GM19240 (cell line): ENCODE results near the gene ZBTB24.

Source experiments
- DNase-seq: peaks from one replicate; pipeline ENCODE4 v3.0.0; 2011; ENCODE audit warnings: low spot score; ENCODE audit not compliant: insufficient read length

Gene ZBTB24

DNA sequence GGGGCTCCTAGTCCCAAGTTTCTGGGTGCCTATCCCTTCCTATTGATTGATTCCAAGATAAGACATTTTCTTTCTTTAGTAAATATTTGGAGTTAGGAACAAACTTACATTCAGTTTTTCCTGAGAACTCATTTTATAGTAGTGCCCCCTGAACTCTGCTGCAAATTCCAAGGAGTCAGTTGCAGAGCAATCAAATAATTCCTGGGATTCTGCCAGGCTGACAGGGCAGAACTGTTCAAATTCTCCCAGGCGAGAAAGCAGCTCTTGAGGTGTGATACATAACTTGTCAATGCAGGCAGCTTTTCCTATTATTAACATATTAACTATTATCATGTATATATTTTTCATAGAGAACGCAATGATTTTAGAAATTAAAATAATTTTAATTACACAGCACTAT is 15.9 kb upstream of the ZBTB24 start:
- DNase-seq, result no peak

GRCh38 chr6:109498052-109498451 is 15.0 kb upstream of the ZBTB24 start:
- no peak for DNase-seq

DNA sequence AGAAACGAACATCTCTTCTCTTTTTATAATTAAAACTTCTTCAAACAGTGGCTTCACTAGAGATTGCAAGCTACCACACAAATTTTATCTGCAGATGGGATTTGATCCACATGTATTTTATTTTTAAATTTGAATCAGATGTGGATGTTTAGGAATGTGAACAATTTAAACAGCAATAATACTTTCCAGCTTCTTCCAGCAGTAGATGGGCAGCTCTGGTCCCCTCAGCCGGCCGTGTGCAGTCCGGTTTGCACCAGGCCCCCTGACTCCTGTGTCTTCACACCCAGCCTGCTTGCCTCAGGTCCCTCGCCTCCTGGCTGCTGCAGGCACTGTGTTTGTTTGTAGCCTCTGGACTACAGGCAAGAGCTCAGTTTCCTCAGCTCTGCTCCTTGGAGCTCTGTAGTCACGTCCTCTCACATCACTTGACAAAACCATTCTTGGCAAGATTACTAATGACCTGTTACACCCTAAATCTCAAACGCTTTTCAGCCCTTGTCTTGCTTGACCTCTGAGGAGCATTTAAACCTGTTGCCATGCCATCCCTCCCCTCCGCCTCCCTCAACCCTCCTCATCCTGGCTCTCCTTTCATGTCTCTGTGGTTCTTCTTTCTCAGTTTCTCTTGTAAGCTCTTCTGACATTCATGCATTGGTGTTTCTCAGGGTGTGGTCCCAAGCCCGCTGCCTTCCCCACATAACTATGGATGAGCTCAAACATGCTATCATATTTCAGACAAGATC is 13.2 kb upstream of the ZBTB24 start:
- no peak for DNase-seq

- no peak for DNase-seq
Observed at GRCh38 chr6:109493865-109494264, 10.8 kb upstream of the ZBTB24 start.

DNA sequence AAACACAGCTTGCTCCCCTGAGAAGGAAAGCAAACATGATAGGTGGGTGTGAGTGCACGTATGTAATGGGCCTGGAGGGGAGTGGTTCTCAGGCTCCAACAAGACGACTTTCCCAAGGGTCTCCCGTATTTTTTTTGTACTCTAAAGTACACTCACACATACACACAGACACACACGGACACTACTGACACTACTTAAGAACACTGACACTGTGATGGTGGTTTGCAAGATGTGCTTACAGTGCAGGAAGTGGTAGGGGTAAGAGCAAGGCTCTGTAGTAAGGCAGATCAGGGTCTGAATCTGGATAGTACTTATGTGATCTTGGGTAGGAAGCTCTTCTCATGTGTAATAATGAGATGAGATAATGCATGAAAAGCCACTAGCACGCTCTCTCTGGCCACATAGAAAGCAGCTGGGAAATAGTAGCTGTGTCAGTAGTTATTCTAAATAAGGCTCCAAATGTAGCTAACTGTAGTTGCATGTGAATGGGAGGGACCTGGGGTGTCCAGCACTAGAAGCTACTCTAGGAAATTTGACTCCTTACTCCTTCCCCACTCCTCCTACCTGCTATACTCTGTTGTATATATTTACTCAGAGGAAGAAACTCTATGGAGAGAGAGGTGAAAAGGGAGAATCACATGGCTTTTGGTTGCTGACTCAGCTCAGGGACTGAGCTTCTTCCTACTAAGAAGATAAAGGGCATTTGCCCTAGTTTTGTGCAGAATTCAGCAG is 8.4 kb upstream of the ZBTB24 start:
- no peak for DNase-seq

- no peak for DNase-seq
Observed at GRCh38 chr6:109490713-109491112, 7.7 kb upstream of the ZBTB24 start.

GRCh38 chr6:109488001-109488400 is 5.0 kb upstream of the ZBTB24 start:
- no peak for DNase-seq

DNA sequence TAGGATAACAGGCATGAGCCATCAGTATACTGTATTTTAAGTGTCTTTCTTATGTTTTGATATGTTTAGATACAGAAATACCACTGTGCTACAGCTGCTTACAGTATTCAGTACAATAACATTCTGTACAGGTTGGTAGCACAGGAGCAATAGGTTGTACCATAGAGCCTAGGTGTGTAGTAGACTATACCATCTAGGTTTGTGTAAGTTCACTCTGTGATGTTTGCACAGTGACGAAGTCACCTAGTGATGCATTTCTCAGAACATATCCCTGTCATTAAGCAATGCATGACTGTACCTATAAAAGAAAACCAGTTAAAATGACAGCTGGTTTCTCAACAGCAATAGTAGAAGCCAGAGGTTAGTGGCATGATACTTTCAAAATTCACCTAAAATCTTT is 3.0 kb upstream of the ZBTB24 start:
- no peak for DNase-seq

- no peak for DNase-seq
Observed at GRCh38 chr6:109485266-109485935, 2.4 kb upstream of the ZBTB24 start.

GRCh38 chr6:109484122-109484521 is 1.1 kb upstream of the ZBTB24 start:
- no peak for DNase-seq

- DNase-seq, result no peak
Observed at GRCh38 chr6:109483735-109484057, 677 bp upstream of the ZBTB24 start.

GRCh38 chr6:109480993-109481480 is 2.0 kb downstream of the ZBTB24 start:
- no peak for DNase-seq

DNA sequence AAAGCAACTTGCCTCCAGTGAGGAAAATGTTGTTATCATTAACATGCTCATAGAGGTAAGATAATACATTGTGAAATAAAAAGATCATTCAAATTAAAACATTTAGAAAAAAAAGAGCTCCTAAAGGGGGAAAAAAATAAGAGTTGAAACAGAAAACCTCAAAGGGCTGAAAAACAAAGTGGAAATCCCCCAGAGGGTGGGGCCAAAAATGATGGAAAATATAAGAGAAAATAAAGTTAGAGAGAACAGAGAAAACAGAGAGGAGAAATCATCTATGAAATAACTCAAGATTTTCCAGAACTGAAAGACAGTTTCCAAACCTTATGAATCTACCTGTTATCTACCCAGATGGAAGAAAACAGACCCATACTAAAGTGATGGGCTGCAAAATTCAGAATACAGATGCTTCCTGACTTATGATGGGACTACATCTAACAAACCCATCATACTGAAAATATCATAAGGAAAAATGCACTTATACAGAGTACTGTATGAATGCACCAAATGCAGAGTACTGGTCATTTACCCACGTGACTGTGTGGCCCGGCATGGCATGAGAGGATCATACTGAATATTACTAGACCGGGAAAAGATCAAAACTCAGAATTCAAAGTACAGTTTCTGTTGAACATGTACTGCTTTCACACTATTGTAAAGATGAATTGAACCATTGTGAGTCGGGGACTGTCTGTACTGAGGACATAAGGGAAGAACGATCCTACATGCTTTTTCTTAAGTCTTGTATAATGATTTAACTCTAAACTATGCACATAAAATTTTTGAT is 4.0 kb downstream of the ZBTB24 start:
- no peak for DNase-seq

DNA sequence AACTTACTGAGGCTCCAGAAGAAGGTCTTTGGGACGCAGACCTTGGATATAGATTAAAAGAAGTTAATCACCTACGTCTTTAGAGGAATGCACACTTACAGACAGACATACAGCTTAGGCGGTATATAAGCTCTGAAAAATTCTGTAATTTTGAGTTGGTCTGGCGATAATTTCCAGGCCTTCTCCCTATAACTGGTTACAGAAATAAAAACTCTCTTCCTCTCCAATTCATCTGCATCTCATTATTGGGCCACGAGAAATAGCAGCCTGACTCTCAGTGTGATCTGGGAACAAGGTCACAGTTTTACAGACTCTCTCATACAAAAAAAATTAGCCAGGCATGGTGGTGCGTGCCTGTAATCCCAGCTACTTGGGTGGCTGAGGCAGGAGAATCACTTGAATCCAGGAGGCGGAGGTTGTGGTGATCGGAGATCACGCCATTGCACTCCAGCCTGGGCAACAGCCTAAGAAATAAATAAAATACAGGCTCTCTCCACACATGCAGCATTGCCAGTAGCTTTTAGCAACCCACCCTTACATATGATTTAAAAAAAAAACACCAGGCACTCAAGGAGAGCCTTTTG is 4.7 kb downstream of the ZBTB24 start:
- DNase-seq, result no peak

- no peak for DNase-seq
Observed at GRCh38 chr6:109477725-109478124, 5.3 kb downstream of the ZBTB24 start.

GRCh38 chr6:109477184-109477583 is 5.8 kb downstream of the ZBTB24 start:
- DNase-seq, result no peak

GRCh38 chr6:109475625-109476024 is 7.4 kb downstream of the ZBTB24 start:
- DNase-seq, result no peak

DNA sequence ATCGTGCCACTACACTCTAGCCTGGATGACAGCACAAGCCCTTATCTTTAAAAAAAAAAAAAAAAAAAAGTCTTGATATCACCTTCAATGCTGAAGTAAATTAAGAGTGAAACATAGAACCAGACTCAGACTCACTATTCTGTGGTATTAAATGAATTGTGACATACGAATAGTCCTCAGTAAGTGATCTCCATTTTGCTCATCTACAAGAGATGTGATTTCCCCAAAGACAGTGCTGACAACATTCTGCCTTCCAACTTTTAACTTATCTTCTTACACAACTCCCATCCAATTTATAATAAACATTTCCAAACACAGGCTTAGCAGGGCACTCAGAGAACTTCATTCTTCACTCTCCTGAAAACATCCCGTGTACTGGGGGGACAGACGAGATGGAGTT is 8.0 kb downstream of the ZBTB24 start:
- no peak for DNase-seq

DNA sequence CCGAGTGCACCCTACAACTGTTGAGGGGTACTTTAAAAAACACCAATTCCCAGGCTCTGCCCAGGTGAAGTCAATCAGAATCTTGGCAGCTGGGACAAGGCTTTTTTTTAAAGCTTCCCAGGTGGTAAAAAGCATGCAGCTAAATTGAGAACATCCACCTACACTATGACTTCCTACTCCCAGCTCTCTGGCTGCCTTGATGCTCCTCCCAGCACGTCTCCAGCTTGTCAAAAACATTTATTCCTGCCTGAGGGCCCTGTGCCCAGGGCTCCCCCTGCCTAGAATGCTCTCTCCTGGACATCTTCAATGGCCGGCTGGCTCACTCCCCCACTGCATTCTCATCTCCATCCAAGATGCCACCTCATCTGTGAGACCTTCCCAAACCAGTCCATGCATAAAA is 9.9 kb downstream of the ZBTB24 start:
- DNase-seq, result no peak

- DNase-seq, result no peak
Observed at GRCh38 chr6:109472132-109472995, 10.7 kb downstream of the ZBTB24 start.
